AG08396 (cell line): ENCODE results near the gene DEPP1.
"Not testable (repeated sequence)": the region's sequence is repeated elsewhere in the genome, so short reads cannot be mapped to it uniquely, and the experiment has no call there.

ENCODE experiments used
- DNase-seq: peaks from one replicate; pipeline ENCODE4 v3.0.0; 2012; ENCODE audit warnings: low spot score, mixed read lengths

Gene DEPP1, protein sequence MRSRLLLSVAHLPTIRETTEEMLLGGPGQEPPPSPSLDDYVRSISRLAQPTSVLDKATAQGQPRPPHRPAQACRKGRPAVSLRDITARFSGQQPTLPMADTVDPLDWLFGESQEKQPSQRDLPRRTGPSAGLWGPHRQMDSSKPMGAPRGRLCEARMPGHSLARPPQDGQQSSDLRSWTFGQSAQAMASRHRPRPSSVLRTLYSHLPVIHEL

GRCh38 chr10:44978570-44979280, at the start of gene DEPP1:
TSS of gene DEPP1 (minus strand) at chr10:44978809. CDS start at chr10:44978030, 779 bp downstream.
- DNase-seq: peak; percentile 86

DNA sequence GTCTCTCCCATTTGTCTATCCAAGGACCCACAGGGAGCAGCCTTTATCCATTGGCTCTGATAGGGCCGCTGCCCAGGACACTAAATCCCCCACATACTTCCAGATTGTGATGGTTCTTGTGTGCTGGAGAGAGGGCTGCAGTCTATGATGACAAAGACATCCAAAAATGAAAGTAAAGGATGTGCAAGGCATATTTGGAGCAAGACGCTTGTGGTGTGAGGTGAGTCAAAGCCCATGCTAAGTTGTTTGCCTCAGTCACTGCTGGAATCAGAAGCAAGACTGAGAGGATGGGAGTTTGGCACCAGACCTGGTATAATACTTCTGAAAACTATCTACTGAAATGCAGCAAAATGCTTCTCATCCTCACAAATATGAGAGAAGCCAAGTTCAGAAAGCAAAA, 44.8 kb upstream of the DEPP1 start:
- DNase-seq: no peak

DNA sequence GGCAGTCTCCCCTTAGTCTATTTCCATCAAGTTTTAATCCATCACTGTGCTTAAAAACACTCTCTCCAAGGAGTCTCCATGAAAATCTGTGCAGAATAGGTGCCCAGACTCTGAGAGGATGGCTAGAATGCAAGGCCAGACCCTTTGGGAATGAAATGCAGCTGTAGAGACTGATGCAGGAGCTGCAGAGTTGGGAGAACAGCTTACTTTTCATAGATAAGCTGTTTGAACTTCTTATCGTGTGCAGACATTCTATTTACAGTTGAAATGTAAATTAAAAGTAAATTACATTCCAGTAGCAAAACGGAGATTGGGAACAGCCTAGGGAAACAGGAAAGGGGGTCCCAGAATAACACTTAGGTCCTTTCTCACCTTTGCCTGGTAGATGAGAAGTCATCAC, 37.0 kb upstream of the DEPP1 start:
- DNase-seq: no peak

- not testable (repeated sequence) for DNase-seq
Measured at GRCh38 chr10:45014557-45014956, 35.9 kb upstream of the DEPP1 start.

DNA sequence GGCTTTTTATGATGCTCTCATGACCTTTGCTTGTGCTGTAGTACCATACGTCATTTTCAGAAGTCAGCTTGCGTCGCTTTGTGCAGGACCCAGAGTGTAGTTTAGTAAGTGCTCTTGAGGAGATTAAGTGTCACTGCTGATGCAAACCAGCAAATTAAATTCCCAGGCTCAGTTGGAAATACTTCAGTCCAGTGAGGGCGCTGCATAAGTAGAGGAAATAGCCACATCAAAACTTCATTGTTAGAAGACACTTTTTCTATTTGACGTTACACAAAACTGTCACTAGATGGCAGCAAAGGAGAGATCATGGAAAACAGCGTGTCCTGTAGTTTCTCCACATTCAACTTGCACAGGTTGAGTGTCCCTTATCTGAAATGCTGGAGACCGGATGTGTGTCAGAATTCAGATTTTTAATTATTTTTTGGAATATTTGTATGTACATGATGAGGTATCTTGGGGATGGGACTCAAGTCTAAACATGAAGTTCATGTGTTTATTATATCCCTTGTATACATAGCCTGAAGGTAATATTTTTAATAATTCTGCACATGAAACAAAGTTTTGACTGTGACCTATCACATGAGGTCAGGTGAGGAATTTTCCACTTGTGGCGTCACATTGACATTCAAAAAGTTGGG, 30.0 kb upstream of the DEPP1 start:
- peak; percentile 73 for DNase-seq

- no peak for DNase-seq
Measured at GRCh38 chr10:45006276-45007030, 27.8 kb upstream of the DEPP1 start.

DNA sequence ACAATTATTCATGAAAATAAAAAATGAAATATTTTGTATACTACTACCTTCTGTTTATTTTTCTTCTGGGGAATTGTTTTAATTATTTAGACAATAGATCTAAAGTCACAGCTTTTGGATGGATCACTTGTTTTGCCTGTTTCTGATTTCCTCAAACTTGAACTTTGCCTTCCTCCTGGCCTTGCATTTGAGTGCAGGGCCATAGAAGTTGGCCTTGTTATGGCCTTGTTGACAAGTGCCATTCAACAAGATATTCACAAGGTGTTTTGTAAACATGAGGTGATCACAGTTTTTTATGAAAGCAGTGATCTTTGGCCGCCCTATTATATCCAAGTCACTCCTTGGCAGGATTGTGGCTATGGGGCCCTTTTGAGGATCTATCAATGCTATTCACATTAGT, 26.7 kb upstream of the DEPP1 start:
- no peak for DNase-seq

DNA sequence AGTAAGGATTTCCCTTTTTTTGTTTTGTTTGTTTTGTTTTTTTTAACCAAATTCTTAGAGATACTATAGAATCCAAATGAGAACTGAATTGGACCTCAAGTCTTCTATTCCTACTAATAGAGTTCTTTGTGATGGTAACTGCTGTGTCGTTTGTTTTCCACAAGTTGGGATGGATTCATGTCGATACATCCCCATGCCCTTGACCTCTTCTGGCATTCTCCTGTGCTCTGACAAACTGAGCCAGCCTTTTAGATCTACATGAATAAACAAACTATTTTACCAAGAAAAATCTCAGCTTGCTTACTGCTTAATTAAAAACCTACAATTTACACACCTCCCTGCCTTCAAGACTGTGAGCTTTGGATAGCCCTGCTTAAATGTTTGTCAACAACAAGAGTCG, 26.1 kb upstream of the DEPP1 start:
- DNase-seq: no peak

DNA sequence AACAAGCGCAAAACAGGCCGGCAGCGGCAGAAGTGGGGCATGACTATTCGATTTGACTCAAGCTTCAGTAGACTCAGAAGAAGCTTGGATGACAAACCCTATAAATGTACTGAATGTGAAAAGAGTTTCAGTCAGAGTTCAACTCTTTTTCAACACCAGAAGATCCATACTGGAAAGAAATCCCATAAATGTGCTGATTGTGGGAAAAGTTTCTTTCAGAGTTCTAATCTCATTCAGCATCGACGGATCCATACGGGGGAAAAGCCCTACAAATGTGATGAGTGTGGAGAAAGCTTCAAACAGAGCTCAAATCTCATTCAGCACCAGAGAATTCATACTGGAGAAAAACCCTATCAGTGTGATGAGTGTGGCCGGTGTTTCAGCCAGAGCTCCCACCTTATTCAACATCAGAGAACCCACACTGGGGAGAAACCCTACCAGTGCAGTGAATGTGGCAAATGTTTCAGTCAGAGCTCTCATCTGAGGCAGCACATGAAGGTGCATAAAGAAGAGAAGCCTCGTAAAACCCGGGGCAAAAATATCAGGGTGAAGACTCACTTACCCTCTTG, 24.9 kb upstream of the DEPP1 start:
- no peak for DNase-seq

DNA sequence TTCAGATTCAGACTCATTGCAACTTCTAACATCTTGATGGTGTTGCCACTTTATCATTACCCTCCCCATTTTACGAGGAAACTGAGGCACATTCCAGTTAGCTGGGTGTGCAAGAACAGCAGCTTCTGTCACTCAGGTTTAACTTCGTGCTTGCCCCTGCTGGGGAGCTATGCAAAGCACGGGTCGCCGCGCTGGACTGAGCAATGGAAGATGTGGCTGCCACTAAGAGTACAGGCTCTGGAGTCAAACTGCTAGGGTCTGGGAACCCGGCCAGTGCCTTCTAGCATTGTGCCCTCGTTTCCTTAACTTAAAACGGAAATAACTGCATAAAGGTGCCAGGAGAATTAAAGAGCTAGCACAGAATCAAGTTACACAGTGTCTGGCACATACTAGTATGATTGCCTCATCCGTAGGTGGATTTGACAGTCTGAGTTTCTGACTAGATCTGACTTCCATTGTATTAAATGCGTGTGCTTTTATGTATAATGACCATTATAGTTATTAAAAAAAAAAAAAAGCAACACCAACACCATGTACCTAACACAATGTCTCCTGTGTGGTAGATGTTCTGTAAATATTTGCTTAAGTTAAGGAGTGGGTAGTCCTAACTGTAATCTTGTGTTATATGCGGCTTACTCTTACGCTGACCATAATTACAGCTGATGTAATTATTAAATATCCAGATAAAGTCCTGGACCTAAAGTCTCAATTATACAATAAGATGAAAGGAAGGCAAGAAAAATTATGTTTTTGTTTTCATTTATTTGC, 23.0 kb upstream of the DEPP1 start:
- peak; percentile 77 for DNase-seq

- DNase-seq: peak; percentile 86
Measured at GRCh38 chr10:45000752-45001380, 22.3 kb upstream of the DEPP1 start, which contains the start of gene ZNF22. TSS of gene ZNF22 (plus strand) at chr10:45000923. CDS start at chr10:45003369, 2,446 bp downstream.

- DNase-seq: no peak
Measured at GRCh38 chr10:45000138-45000751, 21.6 kb upstream of the DEPP1 start.

DNA sequence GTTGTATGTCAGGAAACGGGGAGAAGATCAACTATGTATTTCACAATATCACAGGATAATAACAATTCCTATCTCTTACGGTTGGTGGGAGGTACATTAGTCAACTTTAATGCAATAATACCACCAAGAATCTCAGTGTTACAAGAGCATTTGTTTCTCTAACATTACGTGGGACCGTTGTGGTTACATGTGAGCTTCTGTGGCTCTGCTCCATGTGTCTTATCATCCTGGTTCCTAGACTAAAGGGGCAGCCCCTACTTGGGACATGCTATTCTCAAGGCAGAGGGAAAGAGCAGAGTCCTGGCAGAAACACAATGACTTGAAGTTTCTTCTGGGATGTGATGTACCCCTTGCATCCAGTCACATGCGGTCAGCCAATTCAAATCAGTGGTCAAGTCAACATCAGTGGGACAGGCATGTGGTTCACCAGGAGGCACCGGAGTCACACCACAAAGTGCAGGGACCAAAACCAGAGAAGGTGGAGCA, 19.6 kb upstream of the DEPP1 start:
- DNase-seq: no peak

DNA sequence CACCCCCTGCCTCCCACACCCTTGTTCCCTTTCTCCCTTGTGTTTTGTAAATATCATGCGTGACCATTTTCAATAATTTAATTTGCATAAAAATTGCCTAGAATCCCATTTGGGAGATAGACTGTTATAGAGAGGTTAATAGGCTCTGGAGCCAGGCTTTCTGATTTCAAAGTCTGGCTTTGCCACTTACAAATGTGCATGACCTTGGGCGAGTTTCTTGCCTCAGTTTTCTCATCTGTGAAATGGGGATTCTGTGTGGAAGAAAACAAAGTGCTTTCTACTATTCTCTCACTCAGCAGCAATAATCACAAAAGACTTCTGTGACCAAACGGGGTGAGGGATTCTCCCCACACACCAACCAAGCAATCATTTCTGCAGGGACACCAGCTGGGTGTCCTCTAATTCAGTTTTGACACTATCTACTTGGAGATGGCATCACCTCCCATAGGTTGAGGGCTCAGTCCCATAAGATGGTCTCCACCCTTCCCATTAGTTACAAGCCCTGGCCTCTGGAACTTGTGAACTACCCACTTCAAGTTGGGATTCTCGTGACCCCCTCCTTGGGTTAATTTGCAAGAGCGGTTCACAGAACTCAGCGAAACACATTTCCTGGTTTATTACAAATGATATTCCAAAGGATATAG, 18.6 kb upstream of the DEPP1 start:
- DNase-seq: no peak

- peak; percentile 48 for DNase-seq
Measured at GRCh38 chr10:44995914-44996669, 17.5 kb upstream of the DEPP1 start.

- DNase-seq: no peak
Measured at GRCh38 chr10:44995581-44995913, 16.9 kb upstream of the DEPP1 start.

GRCh38 chr10:44994752-44995530, 16.3 kb upstream of the DEPP1 start:
- no peak for DNase-seq
